ENCODE results near the gene SH3BGR. TPM values are rescaled to one million over a fixed set of nuclear protein-coding genes. Genes with fewer than 3 reads are reported as not detected.

The SH3BGR gene
- total RNA-seq, 1 experiment from 2014 or later: 0.82 TPM

DNA sequence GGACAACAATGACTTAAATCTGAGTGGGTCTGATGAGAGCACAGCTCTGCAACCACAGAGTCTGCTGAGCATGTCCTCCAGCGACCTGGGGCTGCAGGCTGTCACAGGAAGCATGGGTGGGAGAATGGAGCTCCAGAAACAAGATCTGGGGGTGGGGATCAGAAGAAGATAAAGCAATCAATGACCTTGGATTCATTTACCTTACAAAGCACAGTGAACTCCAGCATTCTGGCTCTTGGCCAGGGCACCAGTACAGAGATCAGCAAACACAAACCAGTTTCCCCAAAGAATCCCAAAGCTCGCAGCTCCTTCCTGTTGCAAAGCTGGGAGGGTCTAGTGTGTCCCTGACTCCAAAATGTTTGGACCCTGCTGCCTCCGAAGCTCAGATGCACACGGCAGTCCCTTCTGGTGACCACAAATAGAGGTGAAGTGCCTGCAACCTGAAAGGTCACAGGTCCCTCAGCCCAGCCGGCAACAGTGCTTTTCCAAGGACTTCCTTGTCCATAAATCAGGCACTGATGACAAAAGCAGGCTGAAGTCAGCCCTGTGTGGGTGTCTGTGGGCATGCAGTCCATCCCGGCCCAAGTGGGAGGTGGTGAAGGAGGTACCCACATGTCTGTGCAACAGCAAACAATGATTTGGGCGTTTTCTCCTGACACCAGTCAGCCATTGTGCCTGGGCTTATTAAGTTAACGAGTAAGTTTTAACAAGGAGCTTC, 76.1 kb downstream of the SH3BGR start:
- no peaks in the 10 kb centered on the region for H3K9me3 Mint-ChIP-seq (ENCODE audit: unreplicated experiment)
- H3K36me3 Mint-ChIP-seq (ENCODE audit: insufficient read depth, unreplicated experiment): no peaks in the 10 kb centered on the region
- no peak overlapping the region for H3K4me3 ChIP-seq (ENCODE audit: low read depth, low read length)
- no peak overlapping the region for H3K4me3 Mint-ChIP-seq (ENCODE audit: unreplicated experiment)
- no peaks in the 10 kb centered on the region for H3K4me1 Mint-ChIP-seq (ENCODE audit: low read depth, unreplicated experiment)
- H3K4me1 ChIP-seq: no peaks in the 10 kb centered on the region
- ChIA-PET CTCF (interaction anchor here (1.2 kb wide), 1 partner anchor 10 kb away, joined by 7 read pairs; no protein-coding TSS in a partner anchor), POLR2A (no interaction called here)
- no TSS peak for BruUV-seq (replicated peaks)
- TF ChIP-seq, protein P1, sequence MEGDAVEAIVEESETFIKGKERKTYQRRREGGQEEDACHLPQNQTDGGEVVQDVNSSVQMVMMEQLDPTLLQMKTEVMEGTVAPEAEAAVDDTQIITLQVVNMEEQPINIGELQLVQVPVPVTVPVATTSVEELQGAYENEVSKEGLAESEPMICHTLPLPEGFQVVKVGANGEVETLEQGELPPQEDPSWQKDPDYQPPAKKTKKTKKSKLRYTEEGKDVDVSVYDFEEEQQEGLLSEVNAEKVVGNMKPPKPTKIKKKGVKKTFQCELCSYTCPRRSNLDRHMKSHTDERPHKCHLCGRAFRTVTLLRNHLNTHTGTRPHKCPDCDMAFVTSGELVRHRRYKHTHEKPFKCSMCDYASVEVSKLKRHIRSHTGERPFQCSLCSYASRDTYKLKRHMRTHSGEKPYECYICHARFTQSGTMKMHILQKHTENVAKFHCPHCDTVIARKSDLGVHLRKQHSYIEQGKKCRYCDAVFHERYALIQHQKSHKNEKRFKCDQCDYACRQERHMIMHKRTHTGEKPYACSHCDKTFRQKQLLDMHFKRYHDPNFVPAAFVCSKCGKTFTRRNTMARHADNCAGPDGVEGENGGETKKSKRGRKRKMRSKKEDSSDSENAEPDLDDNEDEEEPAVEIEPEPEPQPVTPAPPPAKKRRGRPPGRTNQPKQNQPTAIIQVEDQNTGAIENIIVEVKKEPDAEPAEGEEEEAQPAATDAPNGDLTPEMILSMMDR (IDR thresholded peaks at IDR 0.05; ENCODE audit: insufficient read depth in 1 of 2, low read depth in 1 of 2, low read length in 1 of 2, severe bottlenecking in 1 of 2, unreplicated experiment in 1 of 2): no peak
- peaks cover 7% of the 10 kb centered on the region for H3K27me3 Mint-ChIP-seq (ENCODE audit: insufficient read depth, unreplicated experiment)
- intact Hi-C loops (cut with micrococcal nuclease; ENCODE audit: unreplicated experiment): no loop called here
- H3K9me3 ChIP-seq: no peaks in the 10 kb centered on the region
- H3K27ac Mint-ChIP-seq (ENCODE audit: unreplicated experiment): no peak overlapping the region
- H3K36me3 ChIP-seq (ENCODE audit: control insufficient read depth, insufficient read depth, low read length): no peaks in the 10 kb centered on the region
- H3K27me3 ChIP-seq (replicated peaks; ENCODE audit: control insufficient read depth, insufficient read depth, low read length): no peaks in the 10 kb centered on the region
- DNase-seq: no peak

DNA sequence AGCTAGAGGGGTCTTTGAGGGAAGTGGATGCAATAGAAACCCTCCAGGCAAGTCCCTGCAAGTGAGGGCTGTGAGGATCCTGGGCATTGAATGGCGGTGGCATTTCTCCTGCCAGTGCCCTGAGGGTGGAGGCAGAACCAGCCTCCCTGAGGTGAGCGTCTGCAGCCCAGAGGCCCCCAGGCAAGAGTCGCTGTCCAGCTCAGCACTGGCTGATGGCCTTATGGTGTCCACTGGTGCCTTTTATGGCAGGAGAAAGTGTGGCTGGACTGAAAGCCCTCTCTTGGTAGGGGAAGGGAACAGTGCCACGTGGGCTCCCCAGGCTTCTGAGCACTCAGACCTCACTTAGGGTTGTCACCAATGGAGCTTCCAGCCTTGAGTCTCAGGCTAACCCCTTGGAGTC, 77.3 kb downstream of the SH3BGR start:
- Mint-ChIP-seq H3K27ac (ENCODE audit: unreplicated experiment) (no peak overlapping the region), H3K4me3 (ENCODE audit: unreplicated experiment) (no peak overlapping the region), H3K9me3 (ENCODE audit: unreplicated experiment) (no peaks in the 10 kb centered on the region), H3K27me3 (ENCODE audit: insufficient read depth, unreplicated experiment) (peaks cover 7% of the 10 kb centered on the region), H3K4me1 (ENCODE audit: low read depth, unreplicated experiment) (no peaks in the 10 kb centered on the region), H3K36me3 (ENCODE audit: insufficient read depth, unreplicated experiment) (no peaks in the 10 kb centered on the region)
- Histone ChIP-seq H3K36me3 (ENCODE audit: control insufficient read depth, insufficient read depth, low read length) (no peaks in the 10 kb centered on the region), H3K4me3 (ENCODE audit: low read depth, low read length) (no peak overlapping the region), H3K9me3 (no peaks in the 10 kb centered on the region), H3K27me3 (replicated peaks; ENCODE audit: control insufficient read depth, insufficient read depth, low read length) (no peaks in the 10 kb centered on the region), H3K4me1 (no peaks in the 10 kb centered on the region)
- DNase-seq: peak in 1 of 2 experiments; percentile 10
- ChIA-PET CTCF (interaction anchor here (1.2 kb wide), 1 partner anchor 11 kb away, joined by 7 read pairs; no protein-coding TSS in a partner anchor), POLR2A (no interaction called here)
- BruUV-seq (replicated peaks): no TSS peak
- intact Hi-C loops (cut with micrococcal nuclease; ENCODE audit: unreplicated experiment): no loop called here
- TF ChIP-seq, protein P1 (IDR thresholded peaks at IDR 0.05; ENCODE audit: insufficient read depth in 1 of 2, low read depth in 1 of 2, low read length in 1 of 2, severe bottlenecking in 1 of 2, unreplicated experiment in 1 of 2): no peak

DNA sequence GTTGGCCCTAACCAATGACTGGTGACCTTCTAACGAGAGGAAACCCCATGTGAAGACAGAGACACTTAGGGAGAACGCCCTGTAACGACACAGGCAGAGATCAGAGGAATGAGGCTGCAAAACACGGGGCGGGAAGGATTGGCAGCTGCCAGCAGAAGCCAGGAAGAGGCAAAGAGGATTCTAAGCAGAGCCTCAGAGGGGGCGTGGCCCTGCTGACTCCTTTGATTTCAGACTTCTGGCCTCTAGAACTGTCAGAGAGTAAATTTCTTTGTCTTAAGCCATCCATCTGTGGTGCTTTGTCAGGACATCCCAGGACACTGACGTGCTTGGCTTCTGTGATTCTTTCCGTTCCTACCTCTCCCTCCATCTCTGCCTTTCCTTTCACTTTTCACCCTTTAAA, 79.3 kb downstream of the SH3BGR start:
- ChIA-PET POLR2A (no interaction called here), CTCF (no interaction called here)
- intact Hi-C loops (cut with micrococcal nuclease; ENCODE audit: unreplicated experiment): no loop called here
- Histone ChIP-seq H3K4me3 (ENCODE audit: low read depth, low read length) (no peak overlapping the region), H3K36me3 (ENCODE audit: control insufficient read depth, insufficient read depth, low read length) (no peaks in the 10 kb centered on the region), H3K4me1 (no peaks in the 10 kb centered on the region), H3K27me3 (replicated peaks; ENCODE audit: control insufficient read depth, insufficient read depth, low read length) (no peaks in the 10 kb centered on the region), H3K9me3 (no peaks in the 10 kb centered on the region)
- Mint-ChIP-seq H3K36me3 (ENCODE audit: insufficient read depth, unreplicated experiment) (no peaks in the 10 kb centered on the region), H3K9me3 (ENCODE audit: unreplicated experiment) (no peaks in the 10 kb centered on the region), H3K27me3 (ENCODE audit: insufficient read depth, unreplicated experiment) (peaks cover 10% of the 10 kb centered on the region), H3K4me1 (ENCODE audit: low read depth, unreplicated experiment) (no peaks in the 10 kb centered on the region), H3K4me3 (ENCODE audit: unreplicated experiment) (no peak overlapping the region), H3K27ac (ENCODE audit: unreplicated experiment) (no peak overlapping the region)
- DNase-seq: no peak
- TF ChIP-seq, protein P1 (IDR thresholded peaks at IDR 0.05; ENCODE audit: insufficient read depth in 1 of 2, low read depth in 1 of 2, low read length in 1 of 2, severe bottlenecking in 1 of 2, unreplicated experiment in 1 of 2): no peak
- no TSS peak for BruUV-seq (replicated peaks)

Measured in Caco-2 (cell line).